GM11168 (cell line): ENCODE results near the gene C5orf58.
"Not testable (repeated sequence)": the region's sequence is repeated elsewhere in the genome, so short reads cannot be mapped to it uniquely, and the experiment has no call there.

Experiments used
- in situ Hi-C: fragments of 300-500 bp; cut with MboI; formaldehyde crosslinking; loops from one replicate; pipeline ENCODE4 v1.12.0; 2022; ENCODE audit warnings: low sequenced_read_pairs; ENCODE audit not compliant: unreplicated experiment

C5orf58 gene

DNA sequence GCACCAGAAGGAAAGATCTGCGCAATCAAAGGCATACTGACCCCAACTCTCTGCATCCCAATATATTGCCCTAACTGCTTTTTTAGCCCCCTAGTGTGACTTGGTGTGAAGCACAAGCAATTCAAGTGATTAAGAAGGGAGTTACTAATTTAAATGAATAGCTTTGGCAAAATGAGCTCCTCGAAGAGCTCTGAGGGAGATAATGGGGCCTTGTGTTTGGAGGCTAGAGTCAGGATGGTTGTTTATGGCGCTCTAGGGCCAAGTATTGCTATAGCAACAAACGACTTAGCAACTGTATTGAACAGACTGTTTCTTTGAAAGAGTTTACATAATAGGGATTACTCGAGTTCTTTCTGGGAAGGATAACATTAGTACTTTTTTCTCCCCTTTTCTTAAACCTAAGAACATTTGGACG, 11.5 kb upstream of the C5orf58 start:
- in situ Hi-C loops: loop anchor here (10.0 kb wide), 1 partner anchor 203 kb away; no protein-coding TSS in a partner anchor

DNA sequence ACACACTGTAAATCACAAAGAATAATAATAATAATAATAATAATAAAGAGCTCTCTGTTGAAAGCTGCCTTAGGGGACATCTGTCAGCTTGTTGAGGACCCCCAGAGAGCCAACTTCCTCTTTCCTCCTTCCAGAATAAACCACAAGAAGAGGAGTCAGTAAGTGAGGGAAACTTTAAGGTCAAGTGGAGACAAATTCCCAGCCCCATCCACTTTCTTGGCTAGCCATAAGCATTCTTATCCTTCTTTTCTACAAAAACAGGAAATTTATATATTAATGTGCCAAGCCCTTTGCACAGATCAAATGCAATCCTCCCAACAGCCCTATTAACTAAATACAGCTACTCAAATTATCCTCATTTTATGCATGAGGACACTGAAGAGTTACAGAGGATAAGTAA, 9.4 kb upstream of the C5orf58 start:
- in situ Hi-C loops: loop anchor here (10.0 kb wide), 1 partner anchor 201 kb away; no protein-coding TSS in a partner anchor

DNA sequence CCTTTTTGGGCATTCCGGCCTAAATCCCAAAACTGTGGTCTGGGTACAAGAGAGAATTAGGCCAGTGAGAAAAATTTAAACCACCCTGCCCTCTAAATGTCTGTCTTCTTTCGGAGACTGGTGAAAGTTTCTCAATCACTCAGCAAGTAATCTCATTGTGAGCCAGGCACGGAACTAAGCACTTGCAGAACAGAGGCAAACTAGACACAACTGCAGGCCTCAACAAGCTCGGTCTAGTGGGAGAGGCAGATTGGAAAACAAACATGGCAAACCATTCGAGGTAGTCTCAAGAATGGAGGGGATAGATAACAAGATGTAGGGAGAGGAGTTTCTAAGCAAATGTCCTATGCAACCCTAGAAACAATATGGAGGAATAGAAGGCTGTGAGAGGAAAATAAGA, 8.9 kb upstream of the C5orf58 start:
- in situ Hi-C loops: loop anchor here (10.0 kb wide), 1 partner anchor 201 kb away; no protein-coding TSS in a partner anchor

DNA sequence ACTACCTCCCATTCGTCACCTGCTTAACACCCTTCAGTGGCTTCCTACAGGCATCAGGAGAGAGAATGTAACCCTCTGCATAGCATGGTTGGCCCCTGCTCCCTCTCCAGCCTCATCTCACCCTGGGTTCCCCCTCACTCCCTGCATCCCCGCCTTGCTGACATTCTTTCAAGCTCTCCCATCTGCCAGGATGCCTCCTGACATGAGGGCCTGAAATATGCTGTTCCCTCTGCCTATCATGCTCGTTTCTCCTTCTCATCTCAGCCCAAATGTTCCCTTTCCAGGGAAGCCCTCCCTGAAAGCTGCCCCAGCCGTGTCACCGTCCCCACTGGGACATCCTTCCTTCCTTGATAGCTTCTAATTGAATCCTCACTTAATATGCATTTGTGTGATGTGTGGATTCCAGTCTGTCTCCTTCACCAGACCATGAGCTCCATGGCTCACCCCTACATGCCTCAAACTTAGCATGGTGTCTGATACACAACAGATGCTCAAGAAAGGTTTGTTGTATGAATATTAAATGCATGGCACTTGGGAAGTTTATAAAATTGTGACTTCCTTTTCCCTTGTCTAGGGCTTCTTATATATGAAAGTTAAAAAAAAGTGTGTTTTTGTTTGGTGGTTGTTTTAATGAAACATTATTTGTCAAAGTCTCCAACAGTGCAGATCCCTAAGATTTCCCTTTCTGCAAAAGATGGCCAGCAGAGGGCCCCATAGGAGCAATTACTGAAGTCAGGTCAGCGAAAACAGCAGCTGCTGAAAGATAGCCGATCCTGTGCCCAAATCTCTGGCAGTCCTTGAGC, 7.3 kb upstream of the C5orf58 start:
- in situ Hi-C loops: loop anchor here (10.0 kb wide), 1 partner anchor 199 kb away; no protein-coding TSS in a partner anchor

DNA sequence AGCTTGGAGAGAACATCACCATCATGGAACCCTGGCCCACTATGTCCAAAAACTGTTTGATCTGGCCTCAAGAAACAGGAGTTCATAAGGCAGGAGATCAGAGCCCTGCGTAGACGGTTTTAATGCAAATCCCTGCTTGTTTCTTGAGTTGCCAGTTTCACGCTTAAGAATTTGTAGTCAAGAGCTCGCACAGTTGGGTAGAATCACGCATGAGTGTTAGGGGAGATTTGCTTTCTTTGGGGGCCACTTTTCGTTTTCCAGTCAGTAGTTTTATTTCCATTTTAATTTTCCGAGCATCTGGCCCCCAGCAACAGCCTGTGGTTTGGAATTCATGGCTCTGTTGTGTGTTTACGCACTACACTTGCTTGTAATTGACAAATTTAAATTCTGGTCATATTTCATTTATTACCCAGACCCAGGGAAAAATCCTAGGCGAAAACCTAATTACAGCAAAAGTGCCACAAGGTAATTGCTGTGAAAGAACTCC, 6.6 kb upstream of the C5orf58 start:
- in situ Hi-C loops: loop anchor here (10.0 kb wide), 1 partner anchor 199 kb away; no protein-coding TSS in a partner anchor

DNA sequence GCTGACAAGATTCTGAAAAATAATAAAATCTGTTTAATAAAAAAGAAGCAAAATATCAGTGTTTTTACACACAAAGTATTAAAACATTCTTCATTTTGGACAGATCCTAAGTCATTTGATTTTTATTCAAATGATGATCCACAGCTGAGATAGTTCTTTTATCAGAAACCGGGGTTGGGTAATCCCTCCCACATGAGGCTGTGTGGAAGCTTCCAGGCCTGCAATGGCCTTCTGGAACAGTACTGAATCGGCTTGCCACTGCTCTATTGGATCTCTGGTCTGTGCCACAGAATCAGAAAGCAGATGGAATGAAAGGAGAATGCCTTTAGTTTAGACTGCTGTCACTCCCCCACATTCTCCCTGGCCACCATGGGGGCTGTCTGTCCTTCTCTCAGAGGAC, 6.1 kb upstream of the C5orf58 start:
- in situ Hi-C loops: loop anchor here (10.0 kb wide), 1 partner anchor 198 kb away; no protein-coding TSS in a partner anchor

DNA sequence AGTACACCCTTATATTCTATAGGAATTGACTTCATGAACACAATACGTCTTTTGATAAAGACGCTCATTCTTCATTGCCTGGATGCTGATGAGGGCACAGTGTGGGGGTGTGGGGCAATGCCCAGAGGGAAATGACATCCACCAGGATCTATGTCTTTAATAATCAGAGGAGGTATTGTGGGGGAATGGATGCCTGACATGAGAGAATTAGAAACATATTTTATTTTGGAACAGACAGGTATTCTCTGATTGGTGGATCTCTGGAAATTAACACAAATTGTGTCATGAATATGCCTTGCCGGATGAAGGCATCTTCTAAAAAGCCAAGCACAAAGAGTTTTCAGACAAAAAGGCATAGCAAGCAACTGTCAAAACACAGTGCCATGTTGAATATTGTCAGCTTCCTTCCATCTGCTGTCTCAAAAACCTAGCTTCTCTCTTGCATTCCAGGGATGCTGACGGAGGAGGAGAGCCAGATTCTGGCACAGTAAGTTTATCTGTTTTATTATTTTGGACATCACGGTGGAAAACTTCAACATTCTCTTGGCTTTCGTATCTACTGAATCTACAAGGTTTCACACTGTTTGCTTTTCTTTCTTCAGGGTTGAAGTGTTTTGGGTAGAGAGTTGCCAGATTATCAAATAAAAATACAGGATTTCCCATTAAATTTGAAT, 3.9 kb upstream of the C5orf58 start:
- in situ Hi-C loops: loop anchor here (10.0 kb wide), 1 partner anchor 196 kb away; no protein-coding TSS in a partner anchor

DNA sequence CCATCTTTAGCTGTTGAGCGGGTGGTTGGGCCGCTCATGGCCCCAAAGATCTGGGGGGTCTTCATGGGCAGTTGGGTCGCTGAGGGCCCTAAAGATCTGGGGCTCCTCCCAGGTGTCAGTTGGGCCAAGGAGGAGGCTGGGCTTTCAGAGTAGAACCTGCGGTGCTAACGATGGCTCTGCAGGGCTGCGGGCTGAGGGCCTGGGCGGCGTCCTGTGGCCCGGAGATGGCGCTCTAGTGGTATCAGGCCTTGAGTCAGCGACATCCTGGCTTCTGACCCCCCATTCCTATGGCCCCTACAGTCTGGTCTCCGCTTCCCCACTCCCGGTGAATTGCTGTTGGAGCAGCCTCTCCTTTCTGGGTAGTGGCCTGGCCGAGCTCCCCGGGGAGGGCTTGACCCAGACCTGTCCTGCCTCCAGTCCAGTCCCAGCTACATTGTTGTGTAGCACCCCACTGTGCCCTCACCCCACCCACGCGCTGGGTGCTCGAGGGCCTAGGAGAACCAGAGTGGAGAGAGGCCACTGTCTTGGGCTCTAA, 640 bp downstream of the C5orf58 start:
- in situ Hi-C loops: no loop called here

DNA sequence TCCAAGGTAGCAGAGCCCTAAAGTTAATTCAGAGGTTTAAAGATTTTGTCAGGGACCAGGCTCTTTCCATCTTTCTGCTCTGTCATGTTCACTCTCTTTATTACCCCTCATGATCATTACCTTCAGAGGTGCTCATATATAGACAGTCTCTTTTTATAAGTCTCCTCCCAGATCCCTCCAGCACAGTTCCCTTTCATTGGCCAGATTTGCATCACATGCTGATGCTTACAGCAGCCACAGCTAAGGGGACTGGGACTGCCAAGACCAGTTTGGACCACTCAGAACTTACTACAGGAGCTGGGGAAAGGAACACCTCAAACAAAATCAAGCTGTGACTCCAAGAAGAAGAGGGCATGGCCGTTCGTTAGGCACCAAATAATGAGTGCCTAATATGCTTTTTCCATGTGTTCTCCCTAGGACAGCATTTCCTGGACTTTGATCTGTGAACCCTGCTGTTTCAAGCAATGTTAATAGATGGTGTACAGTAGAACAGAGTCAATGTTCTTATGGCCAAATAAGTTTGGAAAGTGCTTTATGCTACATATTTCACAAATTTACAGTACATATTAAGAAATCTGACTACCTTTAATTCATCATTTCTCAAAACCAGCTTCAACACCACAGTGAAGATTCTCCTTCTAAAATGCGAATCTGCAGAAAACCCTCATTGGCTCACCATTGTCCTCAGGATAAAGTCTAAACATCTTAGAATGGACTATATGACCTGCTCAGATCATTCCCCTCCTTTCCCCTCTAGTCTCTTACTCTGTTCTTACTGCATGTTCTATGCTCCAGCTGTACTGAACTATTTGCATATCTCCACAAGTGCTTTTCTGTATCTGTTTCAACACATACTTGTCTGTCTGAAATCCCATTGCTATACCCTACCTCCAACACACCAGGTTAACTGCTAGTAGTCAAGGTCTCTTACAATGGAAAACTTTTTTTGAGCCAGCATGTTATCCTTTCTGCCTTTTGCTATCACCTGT, 3.4 kb downstream of the C5orf58 start:
- in situ Hi-C loops: no loop called here

DNA sequence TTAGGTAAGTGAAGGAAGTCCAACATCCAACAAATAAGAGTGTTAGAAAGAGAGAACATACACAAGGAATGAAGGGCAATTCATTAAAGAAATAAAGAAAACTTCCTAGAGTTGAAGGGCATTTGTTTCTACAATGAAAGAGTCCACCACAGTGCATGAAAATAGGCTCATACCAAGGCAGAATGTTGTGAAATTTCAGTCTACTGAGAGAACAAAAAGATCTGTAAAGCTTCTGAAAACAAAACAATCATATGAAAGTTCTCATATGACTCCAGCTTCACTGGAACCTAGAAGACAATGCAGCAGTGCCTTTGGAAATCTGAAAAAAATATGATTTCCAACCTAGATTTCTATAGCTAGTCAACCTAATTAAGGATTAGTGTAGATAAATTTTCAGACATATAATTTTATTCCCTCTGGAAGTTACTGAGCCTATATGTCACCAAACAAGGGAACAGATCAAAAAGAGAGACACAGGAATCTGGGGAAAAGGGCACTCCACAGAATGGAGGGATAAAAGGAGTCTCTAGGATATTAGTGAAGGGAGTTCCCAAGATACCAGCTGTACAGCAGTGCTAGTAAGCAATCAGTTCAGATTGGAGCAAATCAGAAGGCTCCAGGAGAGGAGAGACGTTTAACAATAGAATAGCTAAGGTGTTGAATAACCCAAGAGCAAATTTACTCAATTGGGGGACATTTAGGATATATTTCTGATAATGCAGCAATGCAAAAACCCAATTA, 5.8 kb downstream of the C5orf58 start:
- in situ Hi-C loops: no loop called here

DNA sequence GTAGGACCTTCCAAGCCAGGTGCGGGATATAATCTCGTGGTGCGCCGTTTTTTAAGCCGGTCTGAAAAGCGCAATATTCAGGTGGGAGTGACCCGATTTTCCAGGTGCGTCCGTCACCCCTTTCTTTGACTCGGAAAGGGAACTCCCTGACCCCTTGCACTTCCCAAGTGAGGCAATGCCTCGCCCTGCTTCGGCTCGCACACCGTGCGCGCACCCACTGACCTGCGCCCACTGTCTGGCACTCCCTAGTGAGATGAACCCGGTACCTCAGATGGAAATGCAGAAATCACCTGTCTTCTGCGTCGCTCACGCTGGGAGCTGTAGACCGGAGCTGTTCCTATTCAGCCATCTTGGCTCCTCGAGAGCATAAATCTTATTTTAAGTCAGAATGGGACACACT, 12.7 kb downstream of the C5orf58 start:
- in situ Hi-C loops: not testable (repeated sequence)

DNA sequence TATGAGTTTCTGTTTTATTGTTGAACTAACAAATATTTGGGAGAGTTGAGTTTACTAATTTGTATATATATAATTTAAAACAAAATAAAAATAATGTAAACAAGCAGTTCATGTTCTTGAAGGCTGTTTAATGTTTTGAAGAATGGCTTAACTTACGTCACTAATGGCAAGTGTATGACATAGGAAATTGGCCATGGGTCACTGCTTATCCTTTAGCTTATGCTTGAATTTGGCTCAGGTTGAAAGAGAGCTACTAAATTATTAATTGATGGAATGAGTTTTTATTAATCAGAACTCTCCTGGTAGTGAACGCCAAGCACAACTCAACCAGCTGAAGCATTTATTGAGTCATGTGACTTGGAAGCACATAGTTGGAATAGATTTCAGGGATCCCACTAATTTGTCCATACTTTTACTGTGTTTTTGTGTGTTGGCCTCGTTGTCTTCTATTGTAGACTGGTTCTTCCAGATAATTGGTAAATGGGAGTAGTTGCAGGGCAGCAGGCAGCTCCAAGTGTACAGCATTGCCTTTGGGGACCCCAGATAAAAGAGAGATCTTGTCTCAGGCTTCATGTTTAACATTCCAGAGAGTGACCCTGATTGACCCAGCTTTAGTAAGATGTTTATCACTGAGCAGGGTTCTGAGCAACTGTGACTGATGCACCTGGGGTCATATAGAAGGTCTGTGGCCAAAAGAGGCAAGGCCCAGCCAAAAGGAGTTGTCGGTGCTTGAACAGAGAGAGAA, 13.5 kb downstream of the C5orf58 start:
- in situ Hi-C loops: no loop called here

DNA sequence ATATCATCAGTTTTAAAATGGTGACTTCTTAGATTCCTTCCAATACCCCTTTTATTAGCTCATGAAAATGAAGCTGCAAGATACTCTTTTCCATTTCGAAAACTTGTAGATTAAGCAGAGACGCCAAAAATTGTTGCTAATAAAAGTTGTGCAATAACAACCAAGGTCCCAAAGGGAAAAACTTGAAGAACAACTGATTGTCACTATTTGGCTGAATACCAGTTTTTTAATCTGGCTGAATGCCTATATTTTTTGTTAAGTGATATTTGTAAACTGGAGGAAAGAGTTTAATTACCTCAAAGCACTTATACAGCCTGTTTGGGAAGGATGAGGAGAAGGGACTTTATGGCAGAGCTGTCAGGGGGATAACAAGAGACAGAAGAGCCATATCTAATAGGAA, 14.6 kb downstream of the C5orf58 start:
- in situ Hi-C loops: no loop called here

DNA sequence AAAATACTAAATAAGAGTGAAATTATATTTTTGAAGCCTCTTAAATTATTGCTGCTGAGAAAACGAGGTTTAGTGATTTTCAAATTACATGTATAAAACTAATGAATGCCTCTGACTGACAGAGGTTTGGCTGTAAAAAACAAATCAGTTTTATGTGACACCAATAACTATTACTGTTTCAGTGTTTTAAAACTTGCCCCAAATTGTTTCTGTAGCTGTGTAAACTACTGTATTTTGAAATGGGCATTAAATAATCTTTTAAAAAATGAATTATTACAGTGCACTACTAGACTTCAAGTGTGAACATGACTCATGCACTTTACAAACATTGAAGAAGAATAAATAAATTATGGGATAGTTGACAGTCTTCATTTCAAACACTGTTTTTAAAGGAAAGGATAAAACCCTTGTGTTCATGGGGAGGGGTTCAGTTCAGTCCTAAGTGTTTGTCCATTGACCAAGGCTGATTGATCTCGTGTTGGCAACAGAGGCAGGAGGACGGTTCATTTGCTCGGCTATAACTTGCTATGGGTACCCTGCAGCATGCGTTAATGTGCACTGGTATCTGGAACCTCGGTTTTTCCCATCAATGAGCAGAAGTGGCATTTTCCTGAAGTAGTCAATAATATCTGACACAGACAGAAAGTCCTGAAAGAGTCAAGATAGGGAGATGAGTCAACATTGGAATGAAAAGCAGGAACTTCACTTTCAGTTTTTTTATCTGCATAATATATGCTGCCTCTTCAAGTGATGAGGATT, 15.6 kb downstream of the C5orf58 start:
- in situ Hi-C loops: no loop called here

DNA sequence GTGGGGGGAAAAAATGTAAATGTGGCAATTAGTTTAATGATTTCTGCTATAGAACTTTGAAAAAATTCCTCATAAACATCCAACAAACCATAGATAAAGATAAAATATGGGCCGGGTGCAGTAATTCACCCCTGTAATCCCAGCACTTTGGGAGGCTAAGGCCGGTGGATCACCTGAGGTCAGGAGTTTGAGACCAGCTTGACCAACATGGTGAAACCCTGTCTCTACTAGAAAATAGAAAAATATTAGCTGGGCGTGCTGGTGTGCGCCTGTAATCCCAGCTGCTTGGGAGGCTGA, 16.1 kb downstream of the C5orf58 start:
- in situ Hi-C loops: not testable (repeated sequence)

DNA sequence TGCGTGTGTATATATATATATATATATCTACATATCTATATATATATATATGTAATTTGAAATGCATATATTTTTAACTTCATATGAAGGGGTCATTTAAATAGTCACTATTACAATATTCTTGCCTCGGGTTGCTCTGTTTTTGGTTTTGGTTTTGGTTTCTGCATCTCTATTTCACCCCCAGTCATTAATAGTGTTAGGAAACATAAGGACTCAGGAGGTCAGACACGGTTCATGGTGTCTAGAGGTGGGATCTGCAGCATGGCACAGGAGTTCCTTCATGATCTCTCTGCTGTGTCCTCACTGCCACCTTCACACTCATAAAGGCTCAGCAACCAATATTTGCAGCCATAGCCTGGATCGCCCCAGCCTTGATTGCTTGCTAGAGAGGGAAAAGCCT, 16.6 kb downstream of the C5orf58 start:
- in situ Hi-C loops: no loop called here

DNA sequence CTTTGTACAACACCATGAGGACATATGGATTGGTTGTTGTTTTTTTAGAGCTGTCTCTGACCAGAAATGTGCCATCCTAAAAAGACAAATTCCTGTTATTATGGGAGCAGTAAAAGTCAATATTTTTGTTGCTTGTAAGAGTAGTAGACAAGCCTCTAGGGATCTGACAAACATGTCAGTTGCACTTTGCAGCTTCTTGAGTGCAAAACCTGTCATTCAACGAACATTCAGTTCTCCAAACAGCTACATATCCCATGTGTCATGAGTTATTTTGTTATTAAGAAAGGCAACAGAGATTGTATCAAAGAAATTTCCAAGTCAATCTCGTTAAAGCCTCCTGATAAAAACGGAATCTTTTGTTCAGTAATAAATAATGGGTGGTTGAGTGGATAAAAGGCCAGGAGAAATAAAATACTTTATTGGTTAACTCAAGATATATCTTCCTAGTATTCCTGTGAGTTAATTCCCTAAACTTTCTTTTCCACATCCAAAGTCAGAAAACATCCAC, 18.1 kb downstream of the C5orf58 start:
- in situ Hi-C loops: loop anchor here (25.0 kb wide), 1 partner anchor 361 kb away; no protein-coding TSS in a partner anchor
